ENCODE measurements around the gene GRIK4.

The GRIK4 gene

DNA sequence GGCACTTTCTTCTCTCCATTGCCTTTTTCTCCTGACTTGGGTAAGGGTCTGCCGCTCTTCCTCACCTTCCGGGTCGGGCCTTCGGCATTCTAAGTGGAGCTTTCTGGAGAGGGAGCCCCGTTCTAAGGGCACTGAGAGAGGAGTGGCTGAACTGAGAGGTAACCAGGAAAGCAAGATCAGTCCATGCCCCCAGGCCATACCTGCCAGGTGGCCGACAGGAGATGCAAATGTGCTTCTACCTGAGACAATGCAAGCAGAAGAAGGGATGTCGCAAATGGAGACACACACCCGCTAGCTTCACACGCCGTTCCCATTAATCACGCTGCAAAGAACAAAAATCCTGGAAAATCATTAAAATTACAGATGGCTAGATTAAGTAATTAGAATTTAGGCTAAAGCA is 356.0 kb downstream of the GRIK4 start:
- no peak overlapping the region for H3K9ac ChIP-seq (ENCODE audit: low read depth, low read length)
- H3K4me1 ChIP-seq (ENCODE audit: insufficient read depth, low read length): no peaks in the 10 kb centered on the region; the same call in 1 of the 2 replicates

DNA sequence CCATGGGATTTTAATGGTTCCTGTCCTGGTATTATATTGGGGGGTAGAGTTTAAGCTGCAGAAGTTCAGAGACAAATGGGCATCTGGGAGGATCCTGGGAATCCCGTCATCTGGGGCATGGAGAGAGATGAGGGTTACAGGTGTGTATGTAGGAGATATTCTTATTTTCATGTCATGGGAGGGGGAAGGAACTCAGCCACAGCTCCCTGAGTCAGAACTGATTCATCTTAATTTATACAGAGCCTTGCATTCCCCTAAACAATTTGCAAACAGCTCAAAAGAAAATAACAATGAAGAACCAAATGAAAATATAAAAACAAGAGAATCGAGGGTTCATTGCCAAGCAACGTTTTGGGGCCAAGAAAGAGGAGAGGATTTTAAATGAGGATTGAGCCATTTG is 356.4 kb downstream of the GRIK4 start:
- Histone ChIP-seq H3K9ac (ENCODE audit: low read depth, low read length) (no peak overlapping the region), H3K27ac (ENCODE audit: low read length) (no peak overlapping the region), H3K36me3 (ENCODE audit: insufficient read depth, low read depth, low read length) (no peaks in the 10 kb centered on the region), H3K4me3 (ENCODE audit: low read length) (no peak overlapping the region), H3K27me3 (ENCODE audit: insufficient read depth, low read length) (peaks cover 6% of the 10 kb centered on the region; the same call in 1 of the 2 replicates), H3K9me3 (ENCODE audit: insufficient read depth, low read depth, low read length) (no peaks in the 10 kb centered on the region), H3K4me1 (ENCODE audit: insufficient read depth, low read length) (no peaks in the 10 kb centered on the region; the same call in 1 of the 2 replicates)

More for the DNA sequence above, 356.0 kb downstream of the GRIK4 start:
- Histone ChIP-seq H3K27me3 (ENCODE audit: insufficient read depth, low read length) (peaks cover 6% of the 10 kb centered on the region; the same call in 1 of the 2 replicates), H3K4me3 (ENCODE audit: low read length) (no peak overlapping the region), H3K9me3 (ENCODE audit: insufficient read depth, low read depth, low read length) (no peaks in the 10 kb centered on the region), H3K27ac (ENCODE audit: low read length) (no peak overlapping the region), H3K36me3 (ENCODE audit: insufficient read depth, low read depth, low read length) (no peaks in the 10 kb centered on the region)

DNA sequence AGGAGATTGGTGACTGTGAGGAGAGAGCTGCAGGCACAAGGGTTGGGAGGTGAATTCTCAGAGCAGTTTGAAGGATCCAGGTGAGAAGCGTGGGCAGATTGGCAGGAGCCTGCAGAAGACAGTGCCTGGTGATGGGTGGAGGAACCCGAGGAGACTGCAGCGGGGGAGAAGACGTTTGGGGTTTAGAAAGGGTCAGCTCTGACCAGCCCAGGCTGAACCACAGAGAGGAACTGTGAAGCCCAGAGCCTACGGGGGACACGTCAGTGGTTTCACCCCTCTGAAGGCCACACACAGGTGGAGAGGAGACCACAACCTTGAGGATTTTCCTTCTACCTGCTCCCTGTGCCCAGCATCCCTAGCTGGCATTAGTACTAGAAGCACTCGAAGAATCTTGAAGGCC is 357.5 kb downstream of the GRIK4 start:
- no peak overlapping the region for H3K27ac ChIP-seq (ENCODE audit: low read length)
- no peaks in the 10 kb centered on the region for H3K9me3 ChIP-seq (ENCODE audit: insufficient read depth, low read depth, low read length)
- H3K4me3 ChIP-seq (ENCODE audit: low read length): no peak overlapping the region
- H3K36me3 ChIP-seq (ENCODE audit: insufficient read depth, low read depth, low read length): no peaks in the 10 kb centered on the region
- peaks cover 6% of the 10 kb centered on the region; the same call in 1 of the 2 replicates for H3K27me3 ChIP-seq (ENCODE audit: insufficient read depth, low read length)
- H3K4me1 ChIP-seq (ENCODE audit: insufficient read depth, low read length): no peaks in the 10 kb centered on the region; the same call in 1 of the 2 replicates
- no peak overlapping the region for H3K9ac ChIP-seq (ENCODE audit: low read depth, low read length)

DNA sequence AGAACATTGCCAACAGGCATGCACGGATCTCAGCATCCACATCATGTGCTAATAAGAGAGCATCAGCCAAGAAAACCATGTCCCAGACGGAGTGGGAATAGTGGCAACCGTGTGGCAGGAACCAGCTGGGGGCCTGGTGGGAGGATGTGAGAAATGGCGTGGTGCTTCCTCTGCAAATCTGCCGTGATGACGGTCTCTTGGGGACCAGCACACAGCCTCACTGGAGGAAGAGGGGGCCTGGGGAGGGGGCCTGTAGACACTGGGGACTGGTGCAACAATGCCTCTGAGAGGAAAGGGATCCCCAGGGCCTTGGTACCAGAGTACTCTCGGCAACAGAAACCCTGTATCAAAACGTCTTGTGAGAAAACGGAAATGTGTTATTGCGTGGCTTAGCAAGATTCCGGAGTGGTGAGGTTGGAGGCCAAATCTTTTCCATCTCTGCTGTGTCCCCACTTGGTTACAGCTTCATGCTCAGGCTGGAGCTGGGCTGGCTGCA is 358.0 kb downstream of the GRIK4 start:
- H3K4me1 ChIP-seq (ENCODE audit: insufficient read depth, low read length): no peaks in the 10 kb centered on the region; the same call in 1 of the 2 replicates
- H3K27ac ChIP-seq (ENCODE audit: low read length): no peak overlapping the region
- no peak overlapping the region for H3K4me3 ChIP-seq (ENCODE audit: low read length)
- no peaks in the 10 kb centered on the region for H3K36me3 ChIP-seq (ENCODE audit: insufficient read depth, low read depth, low read length)
- no peaks in the 10 kb centered on the region for H3K9me3 ChIP-seq (ENCODE audit: insufficient read depth, low read depth, low read length)
- no peak overlapping the region for H3K9ac ChIP-seq (ENCODE audit: low read depth, low read length)
- peaks cover 6% of the 10 kb centered on the region; the same call in 1 of the 2 replicates for H3K27me3 ChIP-seq (ENCODE audit: insufficient read depth, low read length)

DNA sequence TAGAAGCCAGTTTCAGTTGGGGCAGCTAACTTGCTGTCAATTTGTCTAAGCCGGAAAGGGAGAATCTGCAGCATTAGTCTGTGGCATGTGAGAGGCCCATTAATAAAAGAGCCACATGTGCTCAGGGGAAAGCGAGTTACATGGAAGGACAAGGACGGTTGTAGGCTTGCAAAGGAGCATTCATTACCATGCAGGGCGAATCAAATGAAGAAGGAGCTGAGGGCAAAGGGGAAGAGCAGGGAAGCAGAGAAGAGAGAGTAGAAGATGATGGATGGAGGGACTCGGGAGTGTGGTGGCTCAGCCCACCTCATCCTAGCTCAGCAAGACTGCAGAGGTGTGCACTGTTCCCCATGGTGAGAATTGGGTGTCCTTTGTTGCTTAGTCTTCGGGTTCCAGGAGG is 359.6 kb downstream of the GRIK4 start:
- H3K9me3 ChIP-seq (ENCODE audit: insufficient read depth, low read depth, low read length): no peaks in the 10 kb centered on the region
- no peak overlapping the region for H3K4me3 ChIP-seq (ENCODE audit: low read length)
- no peak overlapping the region for H3K9ac ChIP-seq (ENCODE audit: low read depth, low read length)
- no peaks in the 10 kb centered on the region for H3K36me3 ChIP-seq (ENCODE audit: insufficient read depth, low read depth, low read length)
- H3K27me3 ChIP-seq (ENCODE audit: insufficient read depth, low read length): peaks cover 6% of the 10 kb centered on the region; the same call in 1 of the 2 replicates
- H3K4me1 ChIP-seq (ENCODE audit: insufficient read depth, low read length): no peaks in the 10 kb centered on the region; the same call in 1 of the 2 replicates
- H3K27ac ChIP-seq (ENCODE audit: low read length): no peak overlapping the region

DNA sequence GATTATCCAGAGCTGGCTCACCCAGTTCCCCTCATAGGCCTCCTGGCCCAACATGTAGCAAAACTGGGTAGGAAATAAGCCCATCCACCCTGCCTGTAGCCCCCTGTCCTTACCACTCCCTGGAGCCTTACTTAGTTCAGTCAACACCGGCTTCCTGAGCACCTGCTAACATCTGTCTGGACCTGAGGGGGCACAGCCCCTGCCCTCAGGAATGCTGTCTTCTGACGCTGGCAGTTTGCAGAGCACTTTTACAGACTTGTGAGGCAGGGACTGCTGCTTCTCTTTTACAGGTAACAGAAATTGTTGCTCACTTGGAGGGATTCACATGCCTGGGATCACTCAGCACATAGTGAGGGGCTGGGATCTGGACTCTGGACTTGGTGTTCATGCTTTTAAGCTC is 360.4 kb downstream of the GRIK4 start:
- H3K36me3 ChIP-seq (ENCODE audit: insufficient read depth, low read depth, low read length): no peaks in the 10 kb centered on the region
- H3K27me3 ChIP-seq (ENCODE audit: insufficient read depth, low read length): peaks cover 2% of the 10 kb centered on the region; the same call in 1 of the 2 replicates
- H3K4me3 ChIP-seq (ENCODE audit: low read length): no peak overlapping the region
- no peak overlapping the region for H3K27ac ChIP-seq (ENCODE audit: low read length)
- H3K4me1 ChIP-seq (ENCODE audit: insufficient read depth, low read length): no peaks in the 10 kb centered on the region
- H3K9ac ChIP-seq (ENCODE audit: low read depth, low read length): no peak overlapping the region
- H3K9me3 ChIP-seq (ENCODE audit: insufficient read depth, low read depth, low read length): no peaks in the 10 kb centered on the region

DNA sequence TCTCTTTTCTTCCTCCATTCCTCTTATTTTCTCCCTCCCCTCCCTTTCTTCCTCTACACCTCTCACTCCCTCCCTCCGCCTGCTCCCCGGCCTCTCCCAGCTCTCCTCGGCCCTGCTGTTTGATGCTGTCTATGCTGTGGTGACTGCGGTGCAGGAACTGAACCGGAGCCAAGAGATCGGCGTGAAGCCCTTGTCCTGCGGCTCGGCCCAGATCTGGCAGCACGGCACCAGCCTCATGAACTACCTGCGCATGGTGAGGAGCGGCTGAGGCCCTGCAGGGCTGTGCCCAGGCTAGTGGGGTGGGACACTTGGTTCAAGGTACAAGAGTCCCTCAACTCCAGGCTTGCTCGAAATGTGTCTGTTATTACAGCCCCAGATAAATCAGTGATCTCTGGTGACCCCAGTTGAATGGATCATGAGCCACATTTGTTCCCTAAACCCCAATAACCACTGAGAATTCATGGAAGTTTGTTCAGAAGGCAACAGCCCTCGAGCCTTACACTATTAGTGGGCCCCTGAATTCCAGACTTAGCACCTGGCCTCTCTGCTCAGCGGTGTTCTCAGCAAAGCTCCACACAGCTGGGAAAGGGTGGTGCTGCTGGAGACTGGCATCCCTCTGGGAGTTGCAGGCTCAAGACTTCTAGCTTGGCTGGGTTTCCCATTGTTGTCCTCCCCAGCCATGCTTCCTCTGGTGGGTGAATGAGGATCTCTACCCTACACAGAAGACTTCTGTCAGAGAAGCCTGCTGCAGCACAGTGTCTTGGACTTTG is 362.6 kb downstream of the GRIK4 start:
- Histone ChIP-seq H3K27me3 (ENCODE audit: insufficient read depth, low read length) (no peaks in the 10 kb centered on the region; the same call in 1 of the 2 replicates), H3K4me1 (ENCODE audit: insufficient read depth, low read length) (no peaks in the 10 kb centered on the region)

DNA sequence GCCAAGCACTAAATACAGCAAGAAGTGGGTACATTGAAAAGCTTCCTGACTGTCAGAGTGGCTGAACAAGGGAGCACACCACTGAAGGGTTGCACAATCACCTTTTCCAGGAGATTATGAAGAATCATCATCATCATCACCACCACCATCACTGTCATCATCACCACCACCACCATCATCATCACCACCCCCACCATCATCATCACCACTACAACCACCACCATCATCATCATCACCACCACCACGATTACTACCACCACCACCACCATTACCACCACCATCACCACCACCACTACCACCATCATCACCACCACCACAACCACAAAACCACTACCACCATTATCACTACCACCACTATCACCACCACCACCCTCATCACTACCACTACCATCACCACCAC is 364.4 kb downstream of the GRIK4 start:
- no peaks in the 10 kb centered on the region for H3K27me3 ChIP-seq (ENCODE audit: insufficient read depth, low read length)
- no peak overlapping the region for H3K9ac ChIP-seq (ENCODE audit: low read depth, low read length)
- no peak overlapping the region for H3K27ac ChIP-seq (ENCODE audit: low read length)
- H3K36me3 ChIP-seq (ENCODE audit: insufficient read depth, low read depth, low read length): no peaks in the 10 kb centered on the region
- no peak overlapping the region for H3K4me3 ChIP-seq (ENCODE audit: low read length)
- no peaks in the 10 kb centered on the region for H3K4me1 ChIP-seq (ENCODE audit: insufficient read depth, low read length)
- H3K9me3 ChIP-seq (ENCODE audit: insufficient read depth, low read depth, low read length): no peaks in the 10 kb centered on the region

More for the DNA sequence above, 362.6 kb downstream of the GRIK4 start:
- no peak overlapping the region for H3K4me3 ChIP-seq (ENCODE audit: low read length)
- no peaks in the 10 kb centered on the region for H3K36me3 ChIP-seq (ENCODE audit: insufficient read depth, low read depth, low read length)
- H3K9ac ChIP-seq (ENCODE audit: low read depth, low read length): no peak overlapping the region
- H3K27ac ChIP-seq (ENCODE audit: low read length): no peak overlapping the region
- no peaks in the 10 kb centered on the region for H3K9me3 ChIP-seq (ENCODE audit: insufficient read depth, low read depth, low read length)

DNA sequence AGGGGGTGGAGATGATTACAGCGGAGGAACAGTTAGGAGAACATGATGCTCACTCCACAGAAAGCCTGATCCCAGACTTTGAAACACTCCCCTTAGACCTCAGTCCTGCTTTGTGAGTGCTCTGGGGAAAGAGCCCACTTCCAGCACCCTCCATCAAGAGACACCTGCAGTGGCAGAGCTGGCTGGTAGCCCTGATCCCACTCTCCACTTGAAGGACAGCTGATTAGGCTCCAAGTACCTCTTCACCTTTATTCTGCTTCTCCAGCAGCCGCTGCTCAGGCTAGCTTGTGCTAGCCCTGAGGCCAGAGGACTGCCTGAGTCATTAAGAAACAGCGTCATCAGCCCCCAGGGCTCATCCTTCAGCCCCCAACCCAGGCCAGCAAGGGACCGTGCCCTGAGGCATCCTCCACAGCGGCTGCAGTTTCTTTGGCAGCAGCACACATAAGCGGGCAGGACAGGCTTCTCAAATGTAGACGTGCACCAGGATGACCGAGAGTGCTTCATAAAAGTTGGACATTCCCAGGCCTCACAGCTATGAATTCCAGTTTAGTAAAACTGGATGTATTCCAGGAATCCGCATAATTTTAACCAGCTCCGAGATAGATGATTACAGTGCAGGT is 366.3 kb downstream of the GRIK4 start:
- no peaks in the 10 kb centered on the region for H3K36me3 ChIP-seq (ENCODE audit: insufficient read depth, low read depth, low read length)
- no peak overlapping the region for H3K27ac ChIP-seq (ENCODE audit: low read length)
- no peaks in the 10 kb centered on the region for H3K9me3 ChIP-seq (ENCODE audit: insufficient read depth, low read depth, low read length)
- no peak overlapping the region for H3K4me3 ChIP-seq (ENCODE audit: low read length)
- H3K27me3 ChIP-seq (ENCODE audit: insufficient read depth, low read length): no peaks in the 10 kb centered on the region
- H3K4me1 ChIP-seq (ENCODE audit: insufficient read depth, low read length): no peaks in the 10 kb centered on the region
- H3K9ac ChIP-seq (ENCODE audit: low read depth, low read length): no peak overlapping the region

DNA sequence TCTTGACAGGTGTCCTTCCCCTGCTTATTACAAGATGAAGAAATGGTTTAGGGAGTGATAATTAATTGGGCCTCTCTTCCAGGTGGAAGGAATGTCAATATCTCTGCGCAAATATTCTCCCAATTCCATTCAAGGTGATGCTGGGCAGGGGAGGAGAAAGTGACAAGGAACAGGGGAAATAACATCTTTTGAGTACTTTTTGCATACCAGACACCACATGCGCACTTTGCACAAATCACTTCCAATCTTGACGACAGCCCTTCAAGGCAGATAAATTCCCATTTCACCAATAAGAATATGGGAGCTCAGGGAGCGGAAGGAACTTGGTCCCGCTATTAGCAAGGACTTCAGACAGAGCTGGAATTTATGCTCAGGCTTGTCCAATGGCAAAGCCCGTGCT is 367.2 kb downstream of the GRIK4 start:
- Histone ChIP-seq H3K36me3 (ENCODE audit: insufficient read depth, low read depth, low read length) (no peaks in the 10 kb centered on the region), H3K4me3 (ENCODE audit: low read length) (no peak overlapping the region), H3K9me3 (ENCODE audit: insufficient read depth, low read depth, low read length) (no peaks in the 10 kb centered on the region), H3K4me1 (ENCODE audit: insufficient read depth, low read length) (no peaks in the 10 kb centered on the region), H3K27ac (ENCODE audit: low read length) (no peak overlapping the region), H3K9ac (ENCODE audit: low read depth, low read length) (no peak overlapping the region), H3K27me3 (ENCODE audit: insufficient read depth, low read length) (no peaks in the 10 kb centered on the region)

DNA sequence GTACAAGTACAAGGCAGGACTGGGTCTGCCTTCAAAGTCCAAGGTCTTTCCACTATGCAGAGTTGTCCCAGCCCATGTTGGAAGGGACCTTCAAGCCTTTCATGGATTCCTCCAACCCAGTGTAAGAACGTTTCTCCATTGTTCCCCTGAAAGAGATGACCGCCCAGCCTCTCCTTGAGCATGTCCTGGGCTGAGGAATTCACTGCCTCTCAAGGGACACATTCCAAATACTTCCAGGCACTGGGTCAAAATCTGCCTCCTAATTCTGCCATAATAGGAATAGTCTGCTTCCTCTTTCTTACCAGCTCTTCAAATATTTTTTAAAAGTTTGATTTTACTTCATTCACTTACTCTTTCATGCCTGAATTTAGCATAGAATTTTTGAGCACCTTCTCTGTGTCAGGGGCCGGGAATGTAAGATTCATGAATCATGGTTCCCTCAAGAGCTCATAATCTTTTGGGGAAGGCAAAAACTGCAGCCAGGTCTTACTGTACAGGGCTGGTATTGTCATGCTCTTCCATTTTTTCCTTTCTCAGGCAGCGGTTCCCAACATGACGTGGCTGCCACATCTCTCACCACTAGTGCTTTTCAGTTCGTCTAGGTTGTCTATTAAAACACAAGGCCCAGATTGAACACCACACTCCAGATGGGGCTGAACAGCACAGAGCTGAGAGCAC is 369.1 kb downstream of the GRIK4 start:
- H3K9ac ChIP-seq (ENCODE audit: low read depth, low read length): no peak overlapping the region

More for the DNA sequence above, 369.1 kb downstream of the GRIK4 start:
- H3K9me3 ChIP-seq (ENCODE audit: insufficient read depth, low read depth, low read length): no peaks in the 10 kb centered on the region
- no peak overlapping the region for H3K27ac ChIP-seq (ENCODE audit: low read length)
- H3K4me3 ChIP-seq (ENCODE audit: low read length): no peak overlapping the region
- H3K27me3 ChIP-seq (ENCODE audit: insufficient read depth, low read length): no peaks in the 10 kb centered on the region
- H3K4me1 ChIP-seq (ENCODE audit: insufficient read depth, low read length): no peaks in the 10 kb centered on the region
- no peaks in the 10 kb centered on the region for H3K36me3 ChIP-seq (ENCODE audit: insufficient read depth, low read depth, low read length)
